Neural progenitor cell (in vitro differentiated cells): ENCODE measurements around the gene DHX35.

Source experiments
- EZH2 ChIP-seq: fragments of 200-600 bp; sonication (generic); IDR thresholded peaks from 2 replicates; pipeline ENCODE4 v1.6.1; 2017; ENCODE audit warnings: antibody characterized with exemption, mild to moderate bottlenecking, moderate library complexity
- EZH2phosphoT487 ChIP-seq: fragments of 200-600 bp; sonication (generic); IDR thresholded peaks from 2 replicates; pipeline ENCODE4 v1.6.1; 2017; ENCODE audit warnings: antibody characterized with exemption
- TF ChIP-seq, protein P1 (sequence below): fragments of 200-600 bp; sonication (generic); IDR thresholded peaks from 2 replicates; pipeline ENCODE4 v1.5.1; 2017; ENCODE audit warnings: antibody characterized with exemption, mild to moderate bottlenecking

DNA sequence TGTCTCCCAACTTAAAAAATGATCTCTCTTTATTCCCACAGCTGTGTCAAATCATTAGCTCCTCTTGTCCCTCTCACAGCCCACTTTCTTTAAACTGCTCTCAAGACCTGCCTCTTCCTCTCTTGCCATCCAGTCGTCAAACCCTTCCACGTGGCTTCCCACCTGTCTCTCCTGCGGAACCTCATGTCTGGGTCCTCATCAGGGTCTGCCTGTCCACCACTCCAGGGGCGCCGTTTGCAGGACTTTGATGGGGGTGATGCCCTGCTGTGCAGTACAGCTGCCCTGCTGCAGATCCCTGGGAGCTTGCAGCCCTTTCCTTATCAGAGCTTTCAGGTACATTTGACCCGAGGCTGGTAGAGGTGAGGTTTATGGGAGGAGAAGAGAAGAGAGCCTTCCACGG is 114.8 kb downstream of the DHX35 start:
- TF ChIP-seq, protein P1, sequence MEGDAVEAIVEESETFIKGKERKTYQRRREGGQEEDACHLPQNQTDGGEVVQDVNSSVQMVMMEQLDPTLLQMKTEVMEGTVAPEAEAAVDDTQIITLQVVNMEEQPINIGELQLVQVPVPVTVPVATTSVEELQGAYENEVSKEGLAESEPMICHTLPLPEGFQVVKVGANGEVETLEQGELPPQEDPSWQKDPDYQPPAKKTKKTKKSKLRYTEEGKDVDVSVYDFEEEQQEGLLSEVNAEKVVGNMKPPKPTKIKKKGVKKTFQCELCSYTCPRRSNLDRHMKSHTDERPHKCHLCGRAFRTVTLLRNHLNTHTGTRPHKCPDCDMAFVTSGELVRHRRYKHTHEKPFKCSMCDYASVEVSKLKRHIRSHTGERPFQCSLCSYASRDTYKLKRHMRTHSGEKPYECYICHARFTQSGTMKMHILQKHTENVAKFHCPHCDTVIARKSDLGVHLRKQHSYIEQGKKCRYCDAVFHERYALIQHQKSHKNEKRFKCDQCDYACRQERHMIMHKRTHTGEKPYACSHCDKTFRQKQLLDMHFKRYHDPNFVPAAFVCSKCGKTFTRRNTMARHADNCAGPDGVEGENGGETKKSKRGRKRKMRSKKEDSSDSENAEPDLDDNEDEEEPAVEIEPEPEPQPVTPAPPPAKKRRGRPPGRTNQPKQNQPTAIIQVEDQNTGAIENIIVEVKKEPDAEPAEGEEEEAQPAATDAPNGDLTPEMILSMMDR, result no peak
- TF ChIP-seq EZH2phosphoT487, result no peak
- TF ChIP-seq EZH2, result no peak
